ENCODE measurements around the gene GBGT1.
A peak's percentile ranks its signal among the peaks of the same experiment; 100 is the strongest.

The GBGT1 gene

GRCh38 chr9:133149130-133150015 is 14.3 kb downstream of the GBGT1 start:
- Mint-ChIP-seq H3K36me3 (peaks cover 7% of the 10 kb centered on the region), H3K27me3 (peaks cover 10% of the 10 kb centered on the region)
- CTCF ChIA-PET = interaction anchor here (1.4 to 8.0 kb wide), 2 partner anchors 11 to 40 kb away, joined by 5 to 357 read pairs; no protein-coding TSS in a partner anchor

DNA sequence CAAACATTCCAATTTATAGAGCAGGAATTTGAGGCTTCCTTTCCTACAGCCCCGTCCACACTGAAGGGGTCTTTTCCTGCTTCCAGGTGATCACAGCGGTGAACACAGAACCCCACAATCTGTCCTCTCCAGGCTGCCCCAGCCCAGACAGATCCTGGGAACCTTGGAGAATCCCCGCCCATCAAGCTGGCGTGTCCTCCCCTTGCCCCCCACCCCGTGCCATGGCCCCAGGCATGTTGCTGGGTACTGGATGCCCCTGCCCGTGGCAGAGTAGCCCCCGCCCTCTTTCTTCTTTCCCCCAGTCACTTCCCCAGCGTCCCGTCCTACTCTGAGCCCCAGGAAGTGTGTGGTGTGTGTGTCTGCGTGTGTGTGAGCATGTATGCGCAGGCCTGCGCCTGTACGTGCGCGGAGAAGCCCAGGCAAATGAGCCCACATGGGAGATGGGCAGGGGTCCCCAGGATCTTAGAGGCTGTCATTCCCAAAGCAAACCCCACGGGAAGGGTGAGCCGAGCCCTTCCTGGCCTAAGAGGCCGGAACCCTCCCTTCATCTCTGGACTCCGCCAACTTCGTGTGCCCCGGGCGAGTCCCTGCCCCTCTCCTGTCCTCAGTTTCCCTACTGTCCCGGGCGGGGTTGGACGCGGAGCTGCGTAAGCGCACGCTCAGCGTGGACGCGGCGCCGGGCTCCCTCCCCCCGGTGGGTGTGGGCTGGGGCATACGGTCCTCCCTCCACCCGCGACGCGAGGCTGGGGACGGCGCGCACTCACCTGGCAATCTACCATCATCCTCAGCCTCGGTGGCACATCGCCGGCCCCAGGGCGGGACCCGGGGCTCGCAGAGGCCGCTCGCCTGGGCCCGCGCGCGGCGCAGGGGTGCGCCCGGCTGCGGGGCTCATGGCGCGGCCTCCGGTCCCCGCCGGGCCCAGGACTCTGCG is 15.2 kb downstream of the GBGT1 start:
- Mint-ChIP-seq H3K9me3 (no peaks in the 10 kb centered on the region), H3K36me3 (peaks cover 7% of the 10 kb centered on the region), H3K4me3 (peak overlapping the region; percentile 93), H3K27ac (peak overlapping the region; percentile 95), H3K4me1 (peaks cover 57% of the 10 kb centered on the region), H3K27me3 (peaks cover 10% of the 10 kb centered on the region)
- CTCF ChIA-PET = interaction anchor here (0.7 to 8.0 kb wide), 13 partner anchors 7 to 126 kb away, joined by 3 to 357 read pairs (median 10); partner anchors contain the start of gene GTF3C5
- DNase-seq = peak; percentile 73

More at GRCh38 chr9:133149130-133150015, 14.3 kb downstream of the GBGT1 start:
- Mint-ChIP-seq H3K9me3 (no peaks in the 10 kb centered on the region), H3K4me1 (peaks cover 50% of the 10 kb centered on the region), H3K27ac (peak overlapping the region; percentile 84), H3K4me3 (peak overlapping the region; percentile 70)
- DNase-seq = peak; percentile 86

DNA sequence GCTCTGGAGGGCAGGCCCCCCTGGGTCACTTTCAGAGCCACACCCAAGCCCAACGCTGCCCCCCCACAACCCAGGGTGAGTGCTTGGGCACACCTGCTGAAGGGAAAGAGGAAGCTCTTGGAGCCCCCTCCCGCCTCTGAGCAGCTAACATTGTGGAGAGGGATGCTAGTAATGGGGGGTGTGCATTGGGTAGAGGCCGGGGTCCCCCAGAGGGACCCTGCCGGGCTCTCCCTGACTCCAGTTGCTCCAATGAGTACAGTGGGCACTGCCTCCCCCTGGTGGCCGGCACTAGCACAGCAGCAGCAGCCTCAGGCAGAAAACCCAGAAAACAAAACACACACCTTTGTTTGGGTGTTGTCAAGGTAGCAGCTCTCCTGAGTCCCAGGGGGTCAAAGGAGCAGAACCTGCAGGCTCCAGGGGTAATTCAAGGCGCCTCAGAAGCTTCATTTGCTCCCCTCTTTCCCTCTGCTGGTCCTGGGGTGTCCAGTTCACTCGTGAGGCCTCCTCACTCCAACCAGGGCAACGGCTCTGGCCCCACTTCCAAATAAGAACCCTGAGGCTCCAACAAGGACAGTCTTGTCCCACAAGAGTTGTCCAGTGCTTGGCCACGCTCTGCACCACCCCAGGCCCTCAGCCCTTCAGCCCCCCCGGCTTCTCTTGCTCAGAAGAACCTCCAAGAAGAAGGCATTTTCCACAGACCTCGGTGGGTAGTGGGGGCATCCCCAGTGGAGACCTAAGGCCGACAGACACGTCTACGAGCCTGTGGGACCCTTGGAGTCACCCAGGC is 16.1 kb downstream of the GBGT1 start:
- peak overlapping the region; percentile 93 for H3K4me3 Mint-ChIP-seq
- no peaks in the 10 kb centered on the region for H3K9me3 Mint-ChIP-seq
- H3K36me3 Mint-ChIP-seq = peaks cover 7% of the 10 kb centered on the region
- H3K27ac Mint-ChIP-seq = peak overlapping the region; percentile 95
- H3K4me1 Mint-ChIP-seq = peaks cover 65% of the 10 kb centered on the region
- CTCF ChIA-PET = interaction anchor here (0.7 to 8.0 kb wide), 14 partner anchors 8 to 182 kb away, joined by 3 to 357 read pairs (median 8); partner anchors contain the start of gene GTF3C5
- DNase-seq = peak; percentile 90
- peaks cover 10% of the 10 kb centered on the region for H3K27me3 Mint-ChIP-seq

GRCh38 chr9:133146746-133147411 is 16.8 kb downstream of the GBGT1 start:
- H3K4me3 Mint-ChIP-seq = peak overlapping the region; percentile 93
- peaks cover 7% of the 10 kb centered on the region for H3K36me3 Mint-ChIP-seq
- H3K4me1 Mint-ChIP-seq = peaks cover 72% of the 10 kb centered on the region
- CTCF ChIA-PET = interaction anchor here (0.9 to 8.0 kb wide), 12 partner anchors 12 to 125 kb away, joined by 3 to 357 read pairs (median 10); partner anchors contain the start of gene GTF3C5
- H3K27ac Mint-ChIP-seq = peak overlapping the region; percentile 49
- no peak for DNase-seq
- H3K27me3 Mint-ChIP-seq = peaks cover 7% of the 10 kb centered on the region
- H3K9me3 Mint-ChIP-seq = no peaks in the 10 kb centered on the region

GRCh38 chr9:133144904-133145851 is 18.5 kb downstream of the GBGT1 start:
- Mint-ChIP-seq H3K27me3 (peaks cover 5% of the 10 kb centered on the region), H3K27ac (peak overlapping the region; percentile 93), H3K36me3 (peaks cover 7% of the 10 kb centered on the region), H3K4me1 (peaks cover 82% of the 10 kb centered on the region), H3K9me3 (no peaks in the 10 kb centered on the region), H3K4me3 (peak overlapping the region; percentile 64)
- DNase-seq = no peak
- CTCF ChIA-PET = interaction anchor here (0.6 to 8.0 kb wide), 14 partner anchors 10 to 122 kb away, joined by 3 to 357 read pairs (median 10); partner anchors contain the start of gene RALGDS

GRCh38 chr9:133144142-133144903 is 19.4 kb downstream of the GBGT1 start:
- Mint-ChIP-seq H3K4me3 (peak overlapping the region; percentile 64), H3K4me1 (peaks cover 83% of the 10 kb centered on the region), H3K27me3 (peaks cover 5% of the 10 kb centered on the region), H3K36me3 (peaks cover 7% of the 10 kb centered on the region), H3K9me3 (no peaks in the 10 kb centered on the region), H3K27ac (peak overlapping the region; percentile 93)
- CTCF ChIA-PET = interaction anchor here (0.6 to 8.0 kb wide), 25 partner anchors 9 to 121 kb away, joined by 3 to 357 read pairs (median 6); partner anchors contain the start of genes GTF3C5 and RALGDS
- DNase-seq = peak; percentile 96

- H3K9me3 Mint-ChIP-seq = no peaks in the 10 kb centered on the region
Measured at GRCh38 chr9:133143639-133144141, 20.0 kb downstream of the GBGT1 start.

GRCh38 chr9:133142684-133143622 is 20.8 kb downstream of the GBGT1 start:
- peak; percentile 42 for DNase-seq
- Mint-ChIP-seq H3K36me3 (peaks cover 7% of the 10 kb centered on the region), H3K27me3 (no peaks in the 10 kb centered on the region), H3K4me3 (no peak overlapping the region), H3K27ac (peak overlapping the region; percentile 84), H3K9me3 (no peaks in the 10 kb centered on the region), H3K4me1 (peaks cover 91% of the 10 kb centered on the region)
- CTCF ChIA-PET = interaction anchor here (1.2 to 8.0 kb wide), 6 partner anchors 8 to 120 kb away, joined by 6 to 357 read pairs (median 16); partner anchors contain the start of gene GTF3C5

More at GRCh38 chr9:133143639-133144141, 20.0 kb downstream of the GBGT1 start:
- Mint-ChIP-seq H3K27ac (peak overlapping the region; percentile 93), H3K27me3 (peaks cover 5% of the 10 kb centered on the region), H3K36me3 (peaks cover 7% of the 10 kb centered on the region), H3K4me3 (peak overlapping the region; percentile 64), H3K4me1 (peaks cover 89% of the 10 kb centered on the region)
- DNase-seq = no peak
- CTCF ChIA-PET = interaction anchor here (0.6 to 8.0 kb wide), 25 partner anchors 9 to 121 kb away, joined by 3 to 357 read pairs (median 6); partner anchors contain the start of genes GTF3C5 and RALGDS

DNA sequence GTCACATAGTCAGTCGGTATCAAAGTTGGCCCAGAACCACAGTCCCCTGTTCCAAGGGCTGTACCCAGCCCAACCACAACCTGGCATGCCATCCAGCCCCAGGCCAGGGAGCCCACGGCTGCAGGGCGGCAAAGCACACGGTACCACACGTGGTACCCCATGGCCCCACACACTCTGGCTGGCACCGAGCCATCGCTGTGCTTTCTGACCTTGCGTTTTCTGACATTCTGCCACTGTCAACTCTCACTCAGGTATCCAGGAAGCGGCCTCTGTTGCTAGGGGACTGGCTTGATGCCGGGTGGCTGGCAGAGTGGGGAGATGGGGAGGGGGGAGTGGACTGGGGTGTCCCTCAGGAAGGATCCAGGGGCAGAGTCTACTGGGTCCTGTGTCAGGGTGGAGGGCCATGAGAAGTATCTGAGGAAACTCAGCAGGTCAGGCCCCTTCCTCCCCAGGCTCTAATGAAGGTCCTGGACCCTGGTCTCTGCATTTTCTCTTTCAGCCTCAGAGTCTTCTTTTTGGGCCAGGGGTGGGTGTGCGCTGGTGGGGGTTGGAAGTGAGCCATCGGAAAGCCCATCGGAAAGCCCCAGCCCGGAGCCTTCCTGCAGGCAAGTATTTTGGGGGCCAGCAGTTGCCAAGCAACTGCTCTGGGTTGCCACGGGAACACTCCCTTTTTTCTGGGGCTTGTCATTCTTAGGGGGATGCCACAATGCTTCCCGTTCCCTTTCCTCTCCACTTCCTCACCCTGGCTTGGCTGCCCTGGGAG is 21.7 kb downstream of the GBGT1 start:
- CTCF ChIA-PET = interaction anchor here (6.2 kb wide), 1 partner anchor 7 kb away, joined by 98 read pairs; no protein-coding TSS in a partner anchor
- Mint-ChIP-seq H3K4me3 (no peak overlapping the region), H3K4me1 (peaks cover 89% of the 10 kb centered on the region), H3K9me3 (no peaks in the 10 kb centered on the region), H3K27ac (peak overlapping the region; percentile 84), H3K36me3 (peaks cover 9% of the 10 kb centered on the region), H3K27me3 (no peaks in the 10 kb centered on the region)
- peak; percentile 81 for DNase-seq

DNA sequence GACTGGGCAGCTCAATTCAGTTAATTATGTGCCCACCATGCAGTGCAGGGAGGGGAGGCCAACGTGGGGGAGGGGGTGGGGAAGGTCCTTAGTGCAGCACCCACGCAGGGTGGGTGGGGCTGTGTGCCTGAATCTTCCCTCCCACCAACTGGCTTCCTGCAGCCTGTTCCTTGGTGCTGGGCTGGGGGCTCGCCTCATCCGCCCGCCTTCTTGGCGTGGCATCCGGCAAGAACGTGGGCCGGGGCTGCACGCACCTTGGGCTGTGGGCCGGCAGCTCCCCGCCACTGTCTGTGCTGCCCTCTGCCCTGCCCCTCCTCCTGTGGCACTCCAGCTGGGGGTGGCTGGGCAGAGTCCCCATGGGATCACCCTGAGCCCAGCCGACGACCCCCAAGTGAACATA is 23.1 kb downstream of the GBGT1 start:
- Mint-ChIP-seq H3K27ac (no peak overlapping the region), H3K4me3 (no peak overlapping the region), H3K27me3 (no peaks in the 10 kb centered on the region), H3K36me3 (peaks cover 11% of the 10 kb centered on the region), H3K4me1 (peaks cover 90% of the 10 kb centered on the region), H3K9me3 (no peaks in the 10 kb centered on the region)
- CTCF ChIA-PET = no interaction called here
- DNase-seq = no peak

Data from activated naive CD4-positive, alpha-beta T cell treated with anti-CD3 and anti-CD28 coated beads, Interleukin-2, amount 10 ng/mL, durations not matched to agents 7 days and 5 days (primary cell).